Astrocyte (in vitro differentiated cells and primary cell): ENCODE results near the gene DNAJB4.

Experiments used
- EZH2 ChIP-seq: IDR thresholded peaks from 2 replicates; pipeline ENCODE4 v1.6.1; 2012; ENCODE audit warnings: mild to moderate bottlenecking, low read length, inconsistent platforms; ENCODE audit not compliant: insufficient read depth
- TF ChIP-seq, protein P1 (sequence below): IDR thresholded peaks from 2 replicates; pipeline ENCODE4 v1.5.1; 2011; ENCODE audit warnings: low read depth, mild to moderate bottlenecking, inconsistent platforms, low read length, moderate library complexity; ENCODE audit not compliant: insufficient read depth

GRCh38 chr1:77977989-77978292 is 26.8 kb upstream of the DNAJB4 start:
- TF ChIP-seq, protein P1, sequence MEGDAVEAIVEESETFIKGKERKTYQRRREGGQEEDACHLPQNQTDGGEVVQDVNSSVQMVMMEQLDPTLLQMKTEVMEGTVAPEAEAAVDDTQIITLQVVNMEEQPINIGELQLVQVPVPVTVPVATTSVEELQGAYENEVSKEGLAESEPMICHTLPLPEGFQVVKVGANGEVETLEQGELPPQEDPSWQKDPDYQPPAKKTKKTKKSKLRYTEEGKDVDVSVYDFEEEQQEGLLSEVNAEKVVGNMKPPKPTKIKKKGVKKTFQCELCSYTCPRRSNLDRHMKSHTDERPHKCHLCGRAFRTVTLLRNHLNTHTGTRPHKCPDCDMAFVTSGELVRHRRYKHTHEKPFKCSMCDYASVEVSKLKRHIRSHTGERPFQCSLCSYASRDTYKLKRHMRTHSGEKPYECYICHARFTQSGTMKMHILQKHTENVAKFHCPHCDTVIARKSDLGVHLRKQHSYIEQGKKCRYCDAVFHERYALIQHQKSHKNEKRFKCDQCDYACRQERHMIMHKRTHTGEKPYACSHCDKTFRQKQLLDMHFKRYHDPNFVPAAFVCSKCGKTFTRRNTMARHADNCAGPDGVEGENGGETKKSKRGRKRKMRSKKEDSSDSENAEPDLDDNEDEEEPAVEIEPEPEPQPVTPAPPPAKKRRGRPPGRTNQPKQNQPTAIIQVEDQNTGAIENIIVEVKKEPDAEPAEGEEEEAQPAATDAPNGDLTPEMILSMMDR = no peak
- no peak for TF ChIP-seq EZH2
